ENCODE measurements around the gene KIF1B. TPM values are rescaled to one million over a fixed set of nuclear protein-coding genes. Genes with fewer than 3 reads are reported as not detected.

KIF1B gene
- total and polyA plus RNA-seq, 9 of the 15 experiments (the other 6 are each of a cell fraction or from before 2014, with no cell fraction given): 2.8 to 19.8 (median 11.9) TPM

DNA sequence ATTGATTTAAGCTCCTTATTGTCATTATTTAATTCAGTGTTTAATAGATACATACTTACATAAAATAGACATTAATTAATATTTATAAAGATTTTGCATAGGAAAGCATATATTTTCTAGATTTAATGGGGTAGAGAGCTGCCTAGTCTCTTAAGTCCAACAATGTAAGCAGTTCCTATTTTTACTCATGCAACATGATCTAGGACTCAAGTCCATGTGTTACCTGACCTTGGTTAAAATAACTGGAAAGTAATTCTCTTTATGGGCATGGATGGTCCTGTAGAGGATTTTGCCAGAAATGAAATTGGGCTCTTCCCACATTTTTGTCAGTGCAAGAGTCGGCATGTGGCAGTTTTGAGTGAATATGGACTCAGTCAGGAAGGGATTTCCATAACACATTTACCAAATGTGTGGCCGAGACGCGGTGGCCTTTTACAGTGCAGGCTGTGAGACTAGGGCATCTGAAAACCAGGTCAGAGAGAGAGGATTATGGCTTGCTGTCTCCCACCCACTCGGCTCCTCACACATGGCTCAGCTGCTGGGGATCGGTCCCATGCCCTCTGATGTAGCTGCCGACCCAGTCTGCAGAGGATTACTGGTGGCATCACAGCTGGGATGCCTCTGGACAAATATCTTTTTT lies 6.2 kb upstream of the KIF1B start:
- no peaks in the 10 kb centered on the region for H4K20me1 ChIP-seq (replicated peaks; ENCODE audit: control insufficient read depth, insufficient read depth, low read length)
- DNase-seq (ENCODE audit: extremely low read depth in 1 of 4, low spot score in 3 of 4): no peak
- no peak overlapping the region for H3K4me3 ChIP-seq
- POLR2A ChIA-PET: interaction anchor here (1.6 to 2.0 kb wide), 2 partner anchors 10 to 12 kb away, joined by 5 to 6 read pairs; no protein-coding TSS in a partner anchor
- no peak overlapping the region for H3K27ac ChIP-seq (ENCODE audit: extremely low read depth, low read depth, low read length)
- 0 out of 2 replicates have a peak overlapping the region, but pooled peaks have one; percentile 14 for H2AFZ ChIP-seq (ENCODE audit: low read depth, low read length)
- H3K9me1 ChIP-seq (ENCODE audit: control insufficient read depth, insufficient read depth, low read length): no peaks in the 10 kb centered on the region
- in situ Hi-C loops (cut with MboI): no loop called here
- intact Hi-C loops (cut with micrococcal nuclease): no loop called here
- H3K36me3 ChIP-seq (ENCODE audit: control insufficient read depth, insufficient read depth, low read length): no peaks in the 10 kb centered on the region
- H3K27me3 ChIP-seq (ENCODE audit: control insufficient read depth in 2 of 2, insufficient read depth in 2 of 2, low read length in 2 of 2): peaks cover 20 to 53% of the 10 kb centered on the region in 2 experiments
- H3K9me3 ChIP-seq (replicated peaks; ENCODE audit: control insufficient read depth, insufficient read depth, low read depth, low read length): no peaks in the 10 kb centered on the region
- no peaks in the 10 kb centered on the region for H3K79me2 ChIP-seq (ENCODE audit: control insufficient read depth, insufficient read depth, low read length)
- CTCF ChIA-PET (ENCODE audit: low intra/inter-chr PET ratio): no interaction called here
- peak; percentile 13 for TF ChIP-seq TBP (optimal IDR thresholded peaks at IDR 0.05; ENCODE audit: low read depth, low read length)
- peak in 1 of 2 experiments; percentile 82; a peak in 2 of 4 replicates for TF ChIP-seq UBTF (IDR thresholded peaks at IDR 0.05; ENCODE audit: borderline replicate concordance in 1 of 2, low read depth in 2 of 2, low read length in 2 of 2)
- TF ChIP-seq NCOA1 (IDR thresholded peaks at IDR 0.05; ENCODE audit: low read depth): no peak
- no peak for FAIRE-seq
- H3K4me1 ChIP-seq (replicated peaks in 1 of 2; ENCODE audit: control insufficient read depth in 2 of 2, insufficient read depth in 2 of 2, low read length in 2 of 2): no peaks in the 10 kb centered on the region
- H3K4me2 ChIP-seq (ENCODE audit: insufficient read depth, low read length): no peak overlapping the region
- BruUV-seq (replicated peaks): no TSS peak
- no peak overlapping the region for H3K9ac ChIP-seq (ENCODE audit: insufficient read depth in 1 of 2, low read depth in 2 of 2, low read length in 2 of 2)
- ATAC-seq: peak; percentile 61
- WGBS (ENCODE audit: insufficient coverage, low coverage, missing lambda C conversion rate): 0% methylated on average over 7 of the region's 7 CpGs
